ENCODE results near the gene ST14. TPM values are rescaled to one million over a fixed set of nuclear protein-coding genes. Genes with fewer than 3 reads are reported as not detected.
A peak's percentile ranks its signal among the peaks of the same experiment; 100 is the strongest.

Gene ST14
- total RNA-seq, 2 donors from 2014 or later: 17.5 to 21.7 TPM

- Mint-ChIP-seq H3K27ac (no peak overlapping the region), H3K27me3 (ENCODE audit: insufficient read depth) (peaks cover 3% of the 10 kb centered on the region), H3K4me3 (no peak overlapping the region), H3K36me3 (ENCODE audit: low read depth) (no peaks in the 10 kb centered on the region), H3K4me1 (no peaks in the 10 kb centered on the region), H3K9me3 (no peaks in the 10 kb centered on the region)
- peak; percentile 42 for DNase-seq
- no peaks in the 10 kb centered on the region for H3K4me1 ChIP-seq (ENCODE audit: control insufficient read depth, insufficient read depth, low read length)
- no peaks in the 10 kb centered on the region for H3K27me3 ChIP-seq (ENCODE audit: control insufficient read depth, insufficient read depth, low read length, poor library complexity, severe bottlenecking)
- 85 to 91% methylated on average over 14 to 17 of the region's 17 CpGs for WGBS, 2 experiments (ENCODE audit: insufficient coverage in 1 of 2, insufficient read length in 1 of 2)
- TF ChIP-seq CTCF (conservative IDR thresholded peaks at IDR 0.05): no peak
- H3K36me3 ChIP-seq (ENCODE audit: control insufficient read depth, insufficient read depth, low read length): no peaks in the 10 kb centered on the region
- H3K4me3 ChIP-seq (ENCODE audit: low read length): no peak overlapping the region
- H3K9me3 ChIP-seq (ENCODE audit: control insufficient read depth, low read length): no peaks in the 10 kb centered on the region
- no peak overlapping the region for H3K9ac ChIP-seq (ENCODE audit: extremely low read depth, low read length, poor library complexity, severe bottlenecking)
- H3K27ac ChIP-seq (ENCODE audit: low read depth, low read length): no peak overlapping the region
These were observed 57.1 kb downstream of the ST14 start for GRCh38 chr11:130216591-130217132.

- Histone ChIP-seq H3K36me3 (ENCODE audit: control insufficient read depth, insufficient read depth, low read length) (no peaks in the 10 kb centered on the region), H3K9me3 (ENCODE audit: control insufficient read depth, low read length) (no peaks in the 10 kb centered on the region), H3K4me3 (ENCODE audit: low read length) (no peak overlapping the region), H3K9ac (ENCODE audit: extremely low read depth, low read length, poor library complexity, severe bottlenecking) (no peak overlapping the region), H3K27me3 (ENCODE audit: control insufficient read depth, insufficient read depth, low read length, poor library complexity, severe bottlenecking) (no peaks in the 10 kb centered on the region), H3K4me1 (ENCODE audit: control insufficient read depth, insufficient read depth, low read length) (no peaks in the 10 kb centered on the region), H3K27ac (ENCODE audit: low read depth, low read length) (no peak overlapping the region)
- no peaks in the 10 kb centered on the region for H3K36me3 Mint-ChIP-seq (ENCODE audit: low read depth)
- WGBS, 2 experiments (ENCODE audit: insufficient coverage in 1 of 2, insufficient read length in 1 of 2): 86 to 88% methylated on average over 10 to 21 of the region's 21 CpGs
- no peak for TF ChIP-seq CTCF (conservative IDR thresholded peaks at IDR 0.05)
- H3K9me3 Mint-ChIP-seq: no peaks in the 10 kb centered on the region
- H3K4me3 Mint-ChIP-seq: no peak overlapping the region
- no peak overlapping the region for H3K27ac Mint-ChIP-seq
- H3K4me1 Mint-ChIP-seq: no peaks in the 10 kb centered on the region
- DNase-seq: no peak
- H3K27me3 Mint-ChIP-seq (ENCODE audit: insufficient read depth): peaks cover 3% of the 10 kb centered on the region
These were observed 57.8 kb downstream of the ST14 start for GRCh38 chr11:130217133-130218031.

GRCh38 chr11:130218501-130219070, 59.0 kb downstream of the ST14 start:
- Mint-ChIP-seq H3K4me3 (no peak overlapping the region), H3K27ac (no peak overlapping the region), H3K27me3 (ENCODE audit: insufficient read depth) (peaks cover 3% of the 10 kb centered on the region), H3K4me1 (no peaks in the 10 kb centered on the region), H3K9me3 (no peaks in the 10 kb centered on the region), H3K36me3 (ENCODE audit: low read depth) (peaks cover 3% of the 10 kb centered on the region)
- Histone ChIP-seq H3K36me3 (ENCODE audit: control insufficient read depth, insufficient read depth, low read length) (no peaks in the 10 kb centered on the region), H3K27me3 (ENCODE audit: control insufficient read depth, insufficient read depth, low read length, poor library complexity, severe bottlenecking) (no peaks in the 10 kb centered on the region), H3K9me3 (ENCODE audit: control insufficient read depth, low read length) (no peaks in the 10 kb centered on the region), H3K4me1 (ENCODE audit: control insufficient read depth, insufficient read depth, low read length) (no peaks in the 10 kb centered on the region), H3K9ac (ENCODE audit: extremely low read depth, low read length, poor library complexity, severe bottlenecking) (no peak overlapping the region), H3K4me3 (ENCODE audit: low read length) (no peak overlapping the region), H3K27ac (ENCODE audit: low read depth, low read length) (no peak overlapping the region)
- peak; percentile 37 for DNase-seq
- no peak for TF ChIP-seq CTCF (conservative IDR thresholded peaks at IDR 0.05)
- WGBS, 2 experiments (ENCODE audit: insufficient coverage in 1 of 2, insufficient read length in 1 of 2): 93 to 99% methylated on average over 11 to 14 of the region's 14 CpGs
